Mucosa of descending colon (tissue), 3 donors: ENCODE results near the gene LANCL2. TPM values are rescaled to one million over a fixed set of nuclear protein-coding genes. Genes with fewer than 3 reads are reported as not detected.

Experiments used
- ATAC-seq: fragments of 200-7000 bp; cut with Tn5 transposase; one replicate; pipeline ENCODE4 v1.9.1; 2020; ENCODE audit warnings: mild to moderate bottlenecking, moderate library complexity
- DNase-seq, 3 donors: peaks; one replicate each; pipeline ENCODE4 v3.0.0-alpha.2; 2020
- H3K36me3 ChIP-seq: fragments of 200-600 bp; one replicate; pipeline ENCODE4 v1.8.0; 2021; ENCODE audit warnings: low read depth, mild to moderate bottlenecking
- H3K4me1 ChIP-seq: fragments of 200-600 bp; one replicate; pipeline ENCODE4 v1.8.0; 2021; ENCODE audit warnings: low read depth, mild to moderate bottlenecking
- H3K4me3 ChIP-seq: fragments of 200-600 bp; one replicate; pipeline ENCODE4 v1.8.0; 2021; ENCODE audit warnings: mild to moderate bottlenecking
- H3K9me3 ChIP-seq: fragments of 200-600 bp; one replicate; pipeline ENCODE4 v1.8.0; 2021; ENCODE audit warnings: mild to moderate bottlenecking
- CTCF ChIP-seq: fragments of 200-600 bp; IDR thresholded peaks from one replicate; pipeline ENCODE4 v1.8.0; 2022; ENCODE audit warnings: antibody characterized with exemption, mild to moderate bottlenecking
- intact Hi-C, 2 donors: fragments of 100-400 bp; cut with DNase I in 1 of 2; cut with micrococcal nuclease in 1 of 2; formaldehyde crosslinking; loops; one replicate each; pipeline versions ENCODE4 v1.11.0 to v1.11.1; 2022; cut with DNase I, micrococcal nuclease
- total RNA-seq, 3 donors: library from RNA; stranded (reverse); fragmentation: NEBNext Ultra II Directional in 2 of 3; extraction: Animal tissue kit (Norgen Biotek cat#: 25700) in 2 of 3; gene quantifications; one replicate each; pipeline versions ENCODE4 v1.2.1 to v1.2.4, GENCODE V29; 2021 to 2023
- donor health status: DM: no; HTN: no; CAD: no; lungs with moderate emphysema.
- donor health status: DM: no; HTN: no; CAD: no.
- donor health status: DM: no; HTN: yes; CAD: no.

LANCL2 gene
- total RNA-seq, 3 donors from 2014 or later, result 15.3 to 18.0 (median 17.1) TPM

DNA sequence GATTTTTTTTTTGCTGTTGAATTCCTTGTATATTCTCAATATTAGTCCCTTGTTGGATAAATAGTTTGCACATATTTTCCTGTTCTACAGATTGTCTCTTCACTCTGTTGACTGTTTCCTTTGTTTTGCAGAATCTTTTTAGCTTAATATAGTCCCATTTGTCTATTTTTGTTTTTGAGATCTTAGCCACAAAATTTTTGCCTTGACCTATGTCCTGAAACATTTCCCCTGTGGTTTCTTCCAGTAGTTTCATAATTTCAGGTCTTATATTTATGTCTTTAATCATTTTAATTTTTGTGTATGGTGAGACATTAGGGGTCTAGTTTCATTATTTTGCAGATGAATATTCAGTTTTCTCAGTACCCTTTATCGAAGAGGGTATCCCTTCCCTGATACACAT is 92.7 kb downstream of the LANCL2 start:
- Histone ChIP-seq H3K9me3 (peaks cover 22% of the 10 kb centered on the region), H3K4me3 (no peak overlapping the region), H3K36me3 (no peaks in the 10 kb centered on the region), H3K4me1 (no peaks in the 10 kb centered on the region)
- no peak for TF ChIP-seq CTCF
- intact Hi-C loops, result no loop called here
- ATAC-seq, result no peak
- DNase-seq, result no peak

- Histone ChIP-seq H3K4me1 (no peaks in the 10 kb centered on the region), H3K9me3 (peaks cover 22% of the 10 kb centered on the region), H3K4me3 (no peak overlapping the region), H3K36me3 (no peaks in the 10 kb centered on the region)
- intact Hi-C loops, result no loop called here
- ATAC-seq (no peak), DNase-seq (no peak)
- TF ChIP-seq CTCF, result no peak
These were observed 93.2 kb downstream of the LANCL2 start for GRCh38 chr7:55458351-55458750.

DNA sequence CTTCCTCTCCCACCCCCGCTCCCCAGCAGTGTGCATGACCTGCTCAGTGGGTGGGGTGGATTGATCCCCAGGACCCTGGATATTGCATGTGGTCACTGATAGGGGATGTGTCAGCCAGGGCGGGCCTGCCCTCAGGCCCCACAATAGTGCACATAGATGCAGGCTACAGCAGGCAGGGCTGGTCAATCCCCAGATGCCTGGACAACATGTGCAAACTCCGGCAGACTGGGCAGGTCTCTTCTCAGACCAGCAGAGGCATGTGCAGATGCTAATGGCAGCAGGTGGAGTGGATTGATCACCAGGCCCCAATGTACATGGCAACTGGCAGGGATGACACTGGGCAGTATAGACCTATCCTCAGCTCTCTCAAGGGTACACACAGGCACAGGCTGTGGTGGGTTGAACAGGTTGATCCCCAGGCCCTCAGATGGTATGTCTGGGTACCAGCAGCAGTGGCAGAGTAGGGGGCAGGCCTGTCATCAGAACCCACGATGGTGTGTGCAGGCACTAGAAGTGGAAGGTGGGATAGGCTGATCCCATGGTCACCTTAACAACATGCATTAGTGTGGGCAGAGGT is 98.6 kb downstream of the LANCL2 start:
- Histone ChIP-seq H3K4me3 (no peak overlapping the region), H3K36me3 (no peaks in the 10 kb centered on the region), H3K4me1 (no peaks in the 10 kb centered on the region), H3K9me3 (peaks cover 13% of the 10 kb centered on the region)
- intact Hi-C loops, result no loop called here
- DNase-seq (no peak), ATAC-seq (no peak)
- no peak for TF ChIP-seq CTCF

DNA sequence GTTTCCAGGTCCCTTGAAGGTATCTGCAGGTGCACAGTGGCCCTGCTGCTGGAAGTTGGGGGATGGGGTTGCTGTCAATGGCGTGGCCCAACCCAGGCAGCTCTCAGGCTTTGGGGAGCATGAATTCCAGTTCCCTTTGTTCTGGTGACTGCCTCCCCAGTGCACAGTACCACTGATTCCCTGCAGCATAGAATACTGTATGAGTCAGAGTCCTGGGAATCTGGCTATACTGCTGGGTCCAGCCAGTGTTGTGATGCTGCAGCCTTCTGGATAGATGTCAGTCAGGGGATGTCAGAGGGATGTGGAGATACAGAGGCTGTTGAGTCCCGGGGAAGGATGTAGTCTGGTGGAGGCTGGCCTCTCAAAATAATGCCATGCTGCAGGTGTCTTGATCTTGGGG is 99.3 kb downstream of the LANCL2 start:
- H3K9me3 ChIP-seq, result peaks cover 8% of the 10 kb centered on the region
- H3K36me3 ChIP-seq, result no peaks in the 10 kb centered on the region
- intact Hi-C loops, result no loop called here
- no peaks in the 10 kb centered on the region for H3K4me1 ChIP-seq
- no peak overlapping the region for H3K4me3 ChIP-seq
- DNase-seq (no peak), ATAC-seq (no peak)
- no peak for TF ChIP-seq CTCF

GRCh38 chr7:55465691-55466090 is 100.6 kb downstream of the LANCL2 start:
- H3K9me3 ChIP-seq, result peaks cover 7% of the 10 kb centered on the region
- H3K4me1 ChIP-seq, result peaks cover 3% of the 10 kb centered on the region
- no peak for DNase-seq
- no peak for TF ChIP-seq CTCF
- H3K4me3 ChIP-seq, result no peak overlapping the region
- intact Hi-C loops, result no loop called here
- no peak for ATAC-seq
- no peaks in the 10 kb centered on the region for H3K36me3 ChIP-seq

GRCh38 chr7:55467047-55467593 is 102.0 kb downstream of the LANCL2 start:
- Histone ChIP-seq H3K36me3 (no peaks in the 10 kb centered on the region), H3K4me1 (peaks cover 3% of the 10 kb centered on the region), H3K4me3 (no peak overlapping the region), H3K9me3 (no peaks in the 10 kb centered on the region)
- no peak for ATAC-seq
- intact Hi-C loops, result no loop called here
- TF ChIP-seq CTCF, result no peak
- no peak for DNase-seq
